NCI-H510A treated with DMSO at 0.1 percent for 48 hours (cell line): ENCODE results near the gene PRH2.

Source experiments
- DNase-seq: peaks from one replicate; lab custom pipeline; 2025; lab: John Stamatoyannopoulos, UW

PRH2 gene

GRCh38 chr12:10960211-10960610, 31.2 kb downstream of the PRH2 start:
- DNase-seq, result no peak

DNA sequence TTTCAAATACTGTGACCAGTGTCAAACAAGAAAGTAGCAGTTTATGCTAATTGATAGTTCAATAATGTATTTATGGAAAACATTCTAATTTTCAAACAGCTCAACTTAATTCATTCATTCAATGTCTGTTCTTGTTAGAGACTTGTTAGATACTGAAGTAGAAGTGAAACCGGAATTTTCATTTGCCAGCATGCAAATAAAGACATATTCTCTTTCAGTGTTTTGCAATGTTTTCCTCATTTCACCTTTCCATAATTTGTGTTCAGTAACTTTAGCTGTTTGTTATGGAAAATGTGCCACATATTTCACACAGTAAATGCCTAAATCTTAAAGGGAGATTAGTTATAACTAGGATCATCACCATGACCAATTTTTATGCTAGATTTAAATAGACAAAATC, 36.4 kb downstream of the PRH2 start:
- DNase-seq, result no peak

- no peak for DNase-seq
These were observed 37.3 kb downstream of the PRH2 start for GRCh38 chr12:10966314-10966713.

GRCh38 chr12:10967409-10967808, 38.4 kb downstream of the PRH2 start:
- DNase-seq, result no peak

- no peak for DNase-seq
These were observed 39.9 kb downstream of the PRH2 start for GRCh38 chr12:10968765-10969456.

GRCh38 chr12:10974965-10975364, 45.9 kb downstream of the PRH2 start:
- DNase-seq, result no peak

DNA sequence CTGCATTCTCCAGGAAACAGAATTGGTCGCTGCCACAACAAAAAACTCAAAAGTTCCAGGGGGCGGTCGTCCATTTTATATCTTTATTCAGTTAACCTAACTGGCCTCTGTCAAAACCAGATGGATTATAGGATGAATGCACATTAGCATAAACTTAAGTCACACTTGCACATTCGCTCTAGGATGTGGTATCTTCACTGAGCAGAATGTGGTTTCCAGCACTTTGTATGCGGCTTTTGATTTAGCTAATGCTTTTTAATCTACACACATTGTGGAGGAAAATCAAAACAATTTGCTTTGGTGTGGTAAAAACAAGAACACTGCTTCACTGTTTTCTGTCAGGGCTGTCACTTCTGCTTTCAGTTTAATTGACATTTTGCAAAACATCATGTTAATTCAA, 53.2 kb downstream of the PRH2 start:
- DNase-seq, result no peak
